GM23248 (cell line): Measurements from ENCODE around the gene FAM174C.

Source experiments
- EZH2 ChIP-seq: fragments of 200-600 bp; sonication (generic); IDR thresholded peaks from 2 replicates; pipeline ENCODE4 v1.6.1; 2018; ENCODE audit warnings: antibody characterized with exemption, mild to moderate bottlenecking; ENCODE audit not compliant: insufficient read depth, poor library complexity, severe bottlenecking
- EZH2phosphoT487 ChIP-seq: fragments of 200-600 bp; sonication (generic); IDR thresholded peaks from 2 replicates; pipeline ENCODE4 v1.6.1; 2018; ENCODE audit warnings: antibody characterized with exemption, moderate library complexity, mild to moderate bottlenecking, low read depth; ENCODE audit not compliant: insufficient read depth

GRCh38 chr19:1279782-1280341, 4.5 kb downstream of the FAM174C start:
- TF ChIP-seq EZH2phosphoT487 (no peak), EZH2 (no peak)
